ENCODE results near the gene RBMS3.
"Not testable (repeated sequence)": the region's sequence is repeated elsewhere in the genome, so short reads cannot be mapped to it uniquely, and the experiment has no call there.

DNA sequence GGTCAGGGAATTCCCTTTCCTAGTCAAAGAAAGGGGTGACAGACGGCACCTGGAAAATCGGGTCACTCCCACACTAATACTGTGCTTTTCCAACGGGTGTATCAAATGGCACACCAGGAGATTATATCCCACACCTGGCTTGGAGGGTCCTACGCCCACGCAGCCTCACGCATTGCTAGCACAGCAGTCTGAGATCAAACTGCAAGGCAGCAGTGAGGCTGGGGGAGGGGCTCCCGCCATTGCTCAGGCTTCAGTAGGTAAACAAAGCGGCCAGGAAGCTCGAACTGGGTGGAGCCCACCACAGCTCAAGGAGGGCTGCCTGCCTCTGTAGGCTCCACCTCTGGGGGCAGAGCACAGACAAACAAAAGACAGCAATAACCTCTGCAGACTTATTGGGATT, 769.2 kb downstream of the RBMS3 start:
- not testable (repeated sequence) for TF ChIP-seq SP1 (IDR thresholded peaks at IDR 0.05); SP1 (CRISPR knock-in tag; IDR thresholded peaks at IDR 0.05); TFE3 (CRISPR knock-in tag; IDR thresholded peaks at IDR 0.05)
